Measurements from ENCODE around the gene BRAF.
"Not testable (repeated sequence)": the region's sequence is repeated elsewhere in the genome, so short reads cannot be mapped to it uniquely, and the experiment has no call there.

Gene BRAF

GRCh38 chr7:140917258-140917657, 7.5 kb downstream of the BRAF start:
- no peak for DNase-seq

GRCh38 chr7:140915935-140916555, 8.7 kb downstream of the BRAF start:
- no peak for DNase-seq

GRCh38 chr7:140914083-140914482, 10.6 kb downstream of the BRAF start:
- no peak for DNase-seq

- DNase-seq: not testable (repeated sequence)
These were observed 11.2 kb downstream of the BRAF start for GRCh38 chr7:140913596-140913928.

GRCh38 chr7:140911746-140912145, 13.0 kb downstream of the BRAF start:
- DNase-seq: no peak

GRCh38 chr7:140909476-140910161, 15.1 kb downstream of the BRAF start:
- no peak for DNase-seq

GRCh38 chr7:140908361-140908760, 16.4 kb downstream of the BRAF start:
- DNase-seq: no peak

- no peak for DNase-seq
These were observed 20.8 kb downstream of the BRAF start for GRCh38 chr7:140903741-140904480.

- DNase-seq: no peak
These were observed 22.3 kb downstream of the BRAF start for GRCh38 chr7:140902303-140902953.

GRCh38 chr7:140901941-140902302, 22.8 kb downstream of the BRAF start:
- DNase-seq: no peak

GRCh38 chr7:140899883-140900282, 24.8 kb downstream of the BRAF start:
- DNase-seq: no peak

- no peak for DNase-seq
These were observed 25.8 kb downstream of the BRAF start for GRCh38 chr7:140898786-140899536.

GRCh38 chr7:140896996-140897395, 27.7 kb downstream of the BRAF start:
- no peak for DNase-seq

- DNase-seq: no peak
These were observed 35.1 kb downstream of the BRAF start for GRCh38 chr7:140889645-140890044.

GRCh38 chr7:140889150-140889549, 35.6 kb downstream of the BRAF start:
- no peak for DNase-seq

- no peak for DNase-seq
These were observed 36.6 kb downstream of the BRAF start for GRCh38 chr7:140888087-140888486.

GRCh38 chr7:140885735-140886334, 38.9 kb downstream of the BRAF start:
- DNase-seq: no peak

- no peak for DNase-seq
These were observed 41.4 kb downstream of the BRAF start for GRCh38 chr7:140883378-140883777.

GRCh38 chr7:140882834-140883233, 41.9 kb downstream of the BRAF start:
- not testable (repeated sequence) for DNase-seq

- no peak for DNase-seq
These were observed 43.1 kb downstream of the BRAF start for GRCh38 chr7:140881507-140882228.

- no peak for DNase-seq
These were observed 47.5 kb downstream of the BRAF start for GRCh38 chr7:140877249-140877524.

Data from amniotic stem cell (primary cell).